Left cardiac atrium (tissue), 4 donors: Measurements from ENCODE around the gene SYT14. TPM values are rescaled to one million over a fixed set of nuclear protein-coding genes. Genes with fewer than 3 reads are reported as not detected.
"Not testable (repeated sequence)": the region's sequence is repeated elsewhere in the genome, so short reads cannot be mapped to it uniquely, and the experiment has no call there.

Experiments
- ATAC-seq, 2 donors: fragments of 200-7000 bp; cut with Tn5 transposase; one replicate each; pipeline ENCODE4 v1.9.1; 2020; ENCODE audit warnings: mild to moderate bottlenecking in 2 of 2, moderate library complexity in 2 of 2
- DNase-seq: peaks from one replicate; pipeline ENCODE4 v3.0.0-alpha.2; 2020
- intact Hi-C, 2 donors: fragments of 100-400 bp; cut with DNase I; formaldehyde crosslinking; loops; one replicate each; pipeline versions ENCODE4 v1.14.1 to v1.15.1; 2022 to 2023
- total RNA-seq, 2 donors: library from RNA; stranded (reverse); fragmentation: NEBNext Ultra II Directional; extraction: Animal tissue kit (Norgen Biotek cat#: 25700); gene quantifications; one replicate each; pipeline ENCODE4 v1.2.1, GENCODE V29; 2021
- donor health status: DM: no; HTN: yes; CAD: no.
- donor health status: DM: no; HTN: yes; CAD: no; lungs with severe emphysema.
- donor health status: DM: yes; HTN: yes; CAD: no.
- donor health status: Dilated cardiomyopathy.

The SYT14 gene
- total RNA-seq, 2 donors from 2014 or later, result 0.08 TPM; not detected in 1

DNA sequence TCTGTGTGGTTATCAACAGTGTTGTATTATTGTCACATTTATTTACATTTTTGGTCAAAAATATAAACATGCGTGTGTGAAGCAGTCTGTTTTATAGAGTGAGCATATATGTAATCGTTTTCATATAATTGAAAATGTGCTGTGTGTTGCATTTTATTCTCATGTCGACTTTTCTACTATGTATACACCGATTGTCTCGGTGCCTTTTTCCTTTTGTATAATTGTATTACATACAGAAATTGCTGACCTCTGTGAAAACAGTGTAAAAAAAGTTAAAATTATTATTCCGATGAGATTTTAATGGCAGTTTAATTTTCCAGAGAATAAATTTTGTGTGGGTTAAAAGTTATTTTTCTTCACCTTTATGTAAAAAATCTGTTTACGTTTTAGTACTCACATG, 232.2 kb downstream of the SYT14 start:
- ATAC-seq (no peak), DNase-seq (no peak)
- intact Hi-C loops, result no loop called here

DNA sequence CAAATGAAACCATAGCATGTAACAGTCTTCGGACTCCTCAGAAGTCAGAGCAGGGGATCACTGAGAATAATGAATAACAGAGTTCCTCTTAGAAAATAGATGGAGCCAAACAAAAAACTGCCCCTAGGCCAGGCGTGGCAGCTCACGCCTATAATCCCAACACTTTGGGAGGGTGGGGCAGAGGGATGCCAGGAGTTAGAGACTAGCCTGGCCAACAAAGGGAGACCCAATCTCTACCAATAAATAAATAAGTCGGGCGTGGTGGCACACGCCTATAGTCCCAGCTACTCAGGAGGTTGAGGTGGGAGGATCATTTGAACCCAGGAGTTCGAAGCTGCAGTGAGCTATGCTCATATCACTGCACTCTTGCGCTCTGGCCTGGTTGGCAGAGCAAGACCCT, 236.1 kb downstream of the SYT14 start:
- intact Hi-C loops, result no loop called here
- no peak for DNase-seq
- no peak for ATAC-seq

DNA sequence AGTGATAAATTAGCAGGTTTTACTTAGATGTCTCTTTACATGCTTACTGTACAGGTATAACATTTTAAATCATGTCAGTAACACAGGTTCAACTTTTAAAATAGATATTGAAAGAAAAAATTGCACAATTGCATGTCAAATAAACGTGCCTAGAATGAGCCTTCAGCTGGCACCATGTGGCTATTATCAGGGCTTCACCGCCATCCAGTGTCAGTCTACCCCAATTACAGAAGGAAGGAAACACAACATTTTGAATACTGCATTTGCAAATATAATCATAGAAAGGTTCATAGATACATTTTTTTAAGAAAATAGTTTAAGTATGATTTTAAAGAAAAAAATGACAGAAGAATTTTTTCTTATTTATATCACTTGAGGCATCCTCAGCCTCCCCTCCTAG, 247.0 kb downstream of the SYT14 start:
- DNase-seq (no peak), ATAC-seq (no peak)
- intact Hi-C loops, result no loop called here

DNA sequence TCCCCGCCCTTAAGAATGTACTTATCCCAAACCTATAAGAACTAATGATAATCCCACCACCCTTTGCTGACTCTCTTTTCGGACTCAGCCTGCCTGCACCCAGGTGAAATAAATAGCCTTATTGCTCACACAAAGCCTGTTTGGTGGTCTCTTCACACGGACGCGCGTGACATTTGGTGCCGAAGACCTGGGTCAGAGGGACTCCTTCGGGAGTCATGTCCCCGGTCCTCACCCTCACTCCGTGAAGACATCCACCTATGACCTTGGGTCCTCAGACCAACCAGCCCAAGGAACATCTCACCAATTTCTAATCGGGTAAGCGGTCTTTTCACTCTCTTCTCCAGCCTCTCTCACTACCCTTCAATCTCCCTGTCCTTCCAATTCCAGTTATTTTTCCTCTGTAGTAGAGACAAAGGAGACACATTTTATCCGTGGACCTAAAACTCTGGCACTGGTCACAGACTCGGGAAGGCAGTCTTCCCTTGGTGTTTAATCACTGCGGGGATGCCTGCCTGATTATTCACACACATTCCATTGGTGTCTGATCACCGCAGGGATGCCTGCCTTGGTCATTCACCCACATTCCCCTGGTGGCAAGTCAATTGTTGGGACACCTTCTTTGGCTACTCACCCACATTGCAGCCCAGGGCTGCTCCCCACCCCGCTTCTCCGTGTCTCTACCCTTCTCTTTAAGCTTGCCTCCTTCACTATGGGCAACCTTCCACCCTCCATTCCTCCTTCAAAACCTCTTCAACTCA, 250.0 kb downstream of the SYT14 start:
- DNase-seq, intact Hi-C loops, ATAC-seq: not testable (repeated sequence)

DNA sequence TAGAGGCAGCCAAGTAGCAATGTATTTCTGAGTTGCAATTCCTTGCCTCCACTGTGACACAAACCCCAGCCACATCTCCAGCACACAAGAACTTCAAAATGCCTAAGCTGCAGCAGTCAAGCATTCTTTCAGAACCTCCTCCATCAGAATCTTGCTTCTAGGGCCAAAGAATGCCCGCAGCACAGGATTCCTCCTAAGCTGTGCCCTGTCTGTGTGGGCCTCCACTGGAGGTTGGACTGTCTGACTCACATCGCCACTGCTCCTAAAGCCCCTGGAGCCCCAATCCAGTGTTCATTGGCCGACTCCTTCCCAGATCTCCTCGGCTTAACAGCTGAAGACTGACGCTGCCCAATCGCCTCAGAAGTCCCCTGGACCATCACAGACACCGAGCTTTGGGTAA, 251.4 kb downstream of the SYT14 start:
- ATAC-seq, result no peak
- no peak for DNase-seq
- intact Hi-C loops, result no loop called here

DNA sequence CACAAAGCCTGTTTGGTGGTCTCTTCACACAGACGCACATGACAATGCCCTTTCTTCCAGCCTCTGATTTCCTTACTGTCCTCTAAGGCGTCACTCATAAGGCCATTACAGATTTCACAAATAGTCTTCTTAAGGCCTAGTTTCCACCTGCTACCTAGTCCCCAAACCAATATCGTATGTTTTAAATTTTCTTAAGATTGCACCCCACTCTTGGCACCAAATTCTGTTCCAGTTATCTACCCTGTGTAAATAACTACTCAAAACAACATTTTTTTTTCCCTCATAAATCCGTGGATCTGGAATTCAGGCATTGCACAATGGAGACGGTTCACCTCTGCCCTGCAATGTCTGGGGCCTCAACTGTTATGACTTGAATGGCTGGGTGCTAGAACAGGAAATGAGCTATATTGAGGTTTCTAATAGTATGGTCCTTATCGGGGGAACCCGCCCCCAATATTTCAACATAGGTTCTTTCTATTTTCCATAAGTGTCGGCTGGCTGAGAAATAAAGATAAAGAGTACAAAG, 257.7 kb downstream of the SYT14 start:
- intact Hi-C loops, result no loop called here
- DNase-seq (no peak), ATAC-seq (no peak)

DNA sequence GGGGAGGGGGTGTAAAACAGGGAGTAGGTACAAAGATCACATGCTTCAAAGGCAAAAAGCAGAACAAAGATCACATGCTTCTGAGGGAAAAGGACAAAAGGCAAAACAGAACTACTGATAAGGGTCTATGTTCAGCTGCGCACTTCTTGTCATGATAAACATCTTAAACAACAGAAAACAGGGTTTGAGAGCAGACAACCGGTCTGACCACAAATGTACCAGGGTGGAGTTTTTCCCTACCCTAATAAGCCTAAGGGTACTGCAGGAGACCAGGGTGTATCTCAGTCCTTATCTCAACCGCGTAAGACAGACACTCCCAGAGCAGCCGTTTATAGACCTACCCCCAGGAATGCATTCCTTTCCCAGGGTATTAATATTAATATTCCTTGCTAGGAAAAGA, 258.2 kb downstream of the SYT14 start:
- ATAC-seq, intact Hi-C loops, DNase-seq: not testable (repeated sequence)

DNA sequence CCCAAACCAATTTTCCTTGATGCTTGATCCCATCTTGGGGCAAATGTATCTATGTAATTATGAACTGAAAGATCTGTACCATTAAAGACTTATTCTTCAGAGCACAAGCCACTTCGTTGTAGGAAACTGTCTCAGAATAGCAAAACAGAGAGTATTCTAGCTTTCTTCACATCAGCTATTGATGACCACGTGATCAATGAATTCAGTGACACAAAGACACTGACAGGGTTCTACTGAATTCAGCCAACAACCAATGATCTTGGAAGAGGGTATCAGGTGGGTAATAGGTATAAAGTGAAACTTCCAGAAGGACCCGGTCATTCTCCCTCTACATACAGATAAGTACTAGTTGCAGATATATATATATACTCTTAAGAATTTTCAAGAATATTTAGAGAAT, 260.8 kb downstream of the SYT14 start:
- DNase-seq (no peak), ATAC-seq (no peak)
- intact Hi-C loops, result no loop called here

DNA sequence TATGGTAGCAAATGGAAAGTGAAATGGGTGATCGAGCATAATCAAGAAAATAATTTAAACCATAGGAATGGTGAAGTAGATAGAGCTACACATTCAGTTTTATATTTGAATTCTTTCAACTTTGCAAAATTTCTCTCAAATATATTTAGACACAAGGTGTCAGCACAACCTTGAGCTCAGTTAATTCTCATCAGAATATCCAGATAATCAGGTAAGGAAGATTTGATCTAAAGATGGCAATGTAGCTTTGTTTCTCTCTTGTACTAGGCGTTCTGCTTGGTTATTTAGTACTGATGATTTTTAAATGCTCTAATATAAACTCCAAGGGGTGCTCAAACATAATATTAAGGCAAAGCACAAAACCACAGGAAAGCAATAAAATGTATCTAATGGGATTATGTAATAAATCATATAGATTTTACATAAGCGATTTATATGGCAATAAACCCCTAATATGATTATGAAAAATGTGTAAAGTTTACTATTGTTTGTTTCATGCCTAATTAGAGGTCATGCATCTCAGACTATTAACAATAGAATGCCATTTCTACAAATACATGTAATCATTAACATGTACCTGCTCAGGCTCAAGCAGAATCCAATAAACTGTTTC, 262.2 kb downstream of the SYT14 start:
- ATAC-seq (no peak), DNase-seq (no peak)
- intact Hi-C loops, result no loop called here

DNA sequence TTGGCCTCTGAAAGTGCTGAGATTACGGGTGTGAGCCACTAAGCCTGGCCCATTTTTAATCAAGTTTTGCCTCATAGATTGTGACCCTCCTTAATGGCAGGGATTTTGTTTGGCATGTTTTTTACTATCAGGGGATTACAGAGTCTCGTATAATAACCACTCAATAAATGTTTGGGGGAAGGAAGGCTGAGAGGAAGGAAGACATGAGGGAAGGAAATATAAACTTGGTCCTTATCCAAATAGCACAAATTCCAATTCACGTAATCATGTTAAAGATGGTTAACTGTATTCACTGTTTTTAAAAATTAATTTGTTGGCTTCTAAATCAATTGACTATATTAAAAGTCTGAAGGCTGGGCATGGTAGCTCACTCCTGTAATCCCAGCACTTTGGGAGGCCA, 263.7 kb downstream of the SYT14 start:
- ATAC-seq, result no peak
- intact Hi-C loops, result no loop called here
- no peak for DNase-seq

DNA sequence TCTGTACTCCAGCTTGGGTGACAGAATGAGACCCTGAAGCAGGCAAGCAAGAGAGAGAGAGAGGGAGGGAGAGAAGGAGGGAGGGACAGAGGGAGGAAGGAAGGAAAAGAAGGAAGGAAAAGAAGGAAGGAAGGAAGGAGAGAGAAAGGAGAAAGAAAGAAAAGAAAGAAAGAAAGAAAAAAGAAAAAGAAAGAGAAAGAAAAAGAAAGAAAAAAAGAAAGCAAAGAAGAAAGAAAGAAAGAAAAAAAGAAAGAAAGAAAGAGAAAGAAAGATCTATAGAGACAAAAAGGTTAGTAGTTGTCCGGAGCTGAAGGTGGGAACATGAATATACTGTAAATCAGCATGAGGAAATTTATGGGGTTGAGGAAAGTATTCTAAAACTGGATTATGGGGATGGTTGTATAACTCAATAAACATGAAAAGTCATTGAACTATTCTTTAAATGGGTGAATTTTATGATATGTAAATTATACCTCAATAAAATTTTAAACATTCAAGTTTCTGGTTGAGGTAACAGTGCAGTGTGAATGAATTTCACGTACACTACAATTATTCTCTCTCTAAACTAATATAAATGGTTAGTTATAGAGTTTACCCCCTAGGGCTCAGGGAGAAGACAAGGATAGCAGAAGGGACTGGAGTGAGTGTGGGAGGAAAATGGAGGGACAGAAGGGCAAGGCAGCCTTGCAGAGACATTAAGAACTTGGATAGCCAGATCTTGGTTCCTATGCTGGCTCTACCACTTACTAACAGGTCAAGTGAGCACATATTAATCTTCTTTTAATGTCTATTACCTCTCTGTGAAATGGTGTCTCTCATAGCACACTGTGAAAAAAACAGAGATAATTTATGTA, 269.8 kb downstream of the SYT14 start:
- intact Hi-C loops, result no loop called here
- DNase-seq (no peak), ATAC-seq (no peak)

DNA sequence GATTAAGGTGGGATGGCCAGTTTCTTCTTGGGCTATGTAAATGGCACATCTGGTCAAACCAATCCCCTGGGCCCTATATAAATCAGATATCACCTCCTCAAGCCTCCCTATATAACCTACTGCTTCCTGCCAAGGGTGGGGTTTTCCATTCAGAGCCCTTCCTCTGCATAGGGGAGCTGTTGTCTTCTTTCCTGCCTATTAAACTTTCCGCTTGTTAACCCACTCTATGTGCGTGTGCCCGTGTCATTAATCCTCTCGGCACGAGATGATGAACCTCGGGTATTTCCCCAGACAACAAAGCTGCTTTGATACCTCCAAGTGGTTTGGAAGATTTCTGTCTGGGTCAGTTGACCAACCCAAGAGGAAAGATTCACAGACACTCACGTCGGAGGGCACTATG, 275.3 kb downstream of the SYT14 start:
- intact Hi-C loops, result no loop called here
- ATAC-seq (no peak), DNase-seq (no peak)

DNA sequence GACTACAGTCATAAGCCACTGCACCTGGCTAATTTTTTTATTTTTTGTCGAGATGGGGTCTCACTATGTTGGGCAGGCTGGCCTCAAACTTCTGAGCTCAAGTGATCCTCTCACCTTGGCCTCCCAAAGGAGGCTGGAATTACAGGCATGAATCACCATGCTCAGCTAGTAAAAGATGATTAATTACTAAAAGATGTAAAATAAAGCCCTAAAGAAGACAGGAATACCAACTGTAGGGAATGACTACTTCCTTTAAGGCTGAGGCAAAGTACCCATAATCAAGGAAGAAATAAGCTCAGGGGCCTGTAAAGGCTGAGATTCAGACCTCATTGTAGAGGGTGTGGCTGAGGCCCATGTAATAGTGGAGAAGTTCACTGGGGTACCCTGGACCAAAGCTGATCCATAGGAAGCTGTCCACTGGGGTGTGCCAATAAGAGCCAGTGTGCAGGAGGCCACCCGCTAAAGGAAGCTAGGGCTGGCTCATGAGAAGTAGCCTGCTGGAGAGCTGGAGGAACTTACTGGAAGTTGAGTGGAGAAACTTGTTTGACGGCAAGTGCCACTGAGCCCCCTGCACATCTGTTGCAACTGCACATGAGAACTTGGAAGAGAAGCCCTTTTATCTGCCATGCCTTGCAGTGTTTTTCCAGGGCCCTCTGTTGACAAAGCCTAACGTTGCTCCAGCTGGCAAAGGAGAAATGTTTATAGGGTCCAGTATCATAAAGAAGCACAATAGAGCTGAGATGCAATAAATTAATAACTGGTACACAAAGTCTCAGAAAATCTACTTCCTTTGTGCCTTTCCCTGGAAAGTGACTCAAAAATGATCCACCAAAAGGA, 276.8 kb downstream of the SYT14 start:
- intact Hi-C loops, result no loop called here
- DNase-seq, result no peak
- ATAC-seq, result no peak

DNA sequence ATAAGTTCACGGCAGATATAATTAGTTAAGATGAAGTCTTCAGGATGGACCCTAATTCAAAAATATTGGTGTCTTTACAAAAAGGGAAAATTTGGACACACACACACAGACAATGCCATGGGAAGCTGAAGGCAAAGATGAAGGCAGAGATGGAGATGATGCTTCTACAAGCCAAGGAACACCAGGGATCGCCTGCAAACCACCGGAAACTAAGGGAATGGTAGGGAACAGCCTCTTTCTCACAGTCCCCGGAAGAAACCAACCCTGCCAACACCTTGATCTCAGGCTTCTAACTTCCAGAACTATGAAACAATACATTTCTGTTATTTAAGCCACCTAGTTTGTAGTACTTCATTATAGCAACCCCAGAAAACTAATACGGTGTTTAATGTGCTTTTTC, 279.5 kb downstream of the SYT14 start:
- ATAC-seq (no peak), DNase-seq (no peak)
- intact Hi-C loops, result no loop called here

DNA sequence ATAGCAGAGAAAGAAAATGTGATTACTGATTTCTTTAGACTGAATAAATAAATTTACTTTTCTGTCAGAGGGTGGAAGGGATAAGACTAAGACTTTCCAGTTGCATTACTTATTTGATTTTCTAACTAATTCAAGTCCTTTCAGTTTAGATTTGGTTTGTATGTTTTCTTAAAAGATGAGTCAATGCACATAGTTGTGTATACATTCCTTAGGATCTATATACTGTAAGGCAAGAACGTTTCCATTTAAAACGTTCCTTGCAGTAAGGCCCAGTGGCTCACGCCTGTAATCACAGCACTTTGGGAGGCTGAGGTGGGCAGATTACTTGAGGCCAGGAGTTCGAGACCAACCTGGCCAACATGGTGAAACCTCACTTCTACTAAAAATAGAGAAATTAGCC, 280.0 kb downstream of the SYT14 start:
- DNase-seq (no peak), ATAC-seq (no peak)
- intact Hi-C loops, result no loop called here
